GM19023 (cell line): ENCODE results near the gene RPL41.
"Not testable (repeated sequence)": the region's sequence is repeated elsewhere in the genome, so short reads cannot be mapped to it uniquely, and the experiment has no call there.

Experiments
- ATAC-seq: cut with Tn5 transposase; IDR thresholded peaks from one replicate; pipeline ENCODE4 v1.9.1; 2021; ENCODE audit warnings: mild to moderate bottlenecking, moderate library complexity; ENCODE audit not compliant: unreplicated experiment

Gene RPL41

DNA sequence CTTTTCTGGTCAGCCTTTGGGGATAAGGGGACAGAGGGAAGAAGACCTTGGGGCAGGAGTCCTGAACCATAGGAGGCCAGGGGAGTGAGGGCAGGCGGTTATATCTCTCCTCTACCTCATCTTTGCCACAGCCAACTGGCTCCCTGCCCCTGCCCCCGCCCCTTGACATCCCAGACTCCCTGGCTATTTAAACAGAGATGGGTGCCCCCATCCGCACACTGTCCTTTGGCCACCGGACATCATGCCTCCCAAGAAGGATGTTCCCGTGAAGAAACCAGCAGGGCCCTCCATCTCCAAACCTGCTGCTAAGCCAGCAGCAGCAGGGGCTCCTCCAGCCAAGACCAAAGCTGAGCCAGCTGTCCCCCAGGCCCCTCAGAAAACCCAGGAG lies 37.2 kb downstream of the RPL41 start:
- no peak for ATAC-seq

GRCh38 chr12:56154246-56154771 lies 37.9 kb downstream of the RPL41 start:
- ATAC-seq: no peak

DNA sequence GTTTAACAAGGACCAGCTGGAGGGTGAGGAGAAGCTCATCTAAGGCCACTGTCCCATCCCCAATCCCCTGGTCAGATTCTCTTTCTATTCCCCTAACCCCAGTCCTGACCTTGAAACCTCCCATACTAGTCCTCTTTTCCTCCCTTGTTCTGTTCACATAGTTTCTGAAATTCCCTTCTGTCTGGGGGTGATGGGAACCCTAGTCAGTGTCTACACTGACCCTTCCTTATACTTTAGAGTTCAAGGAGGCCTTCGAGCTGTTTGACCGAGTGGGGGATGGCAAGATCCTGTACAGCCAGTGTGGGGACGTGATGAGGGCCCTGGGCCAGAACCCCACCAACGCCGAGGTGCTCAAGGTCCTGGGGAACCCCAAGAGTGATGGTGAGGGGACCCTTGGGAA lies 38.4 kb downstream of the RPL41 start:
- no peak for ATAC-seq

DNA sequence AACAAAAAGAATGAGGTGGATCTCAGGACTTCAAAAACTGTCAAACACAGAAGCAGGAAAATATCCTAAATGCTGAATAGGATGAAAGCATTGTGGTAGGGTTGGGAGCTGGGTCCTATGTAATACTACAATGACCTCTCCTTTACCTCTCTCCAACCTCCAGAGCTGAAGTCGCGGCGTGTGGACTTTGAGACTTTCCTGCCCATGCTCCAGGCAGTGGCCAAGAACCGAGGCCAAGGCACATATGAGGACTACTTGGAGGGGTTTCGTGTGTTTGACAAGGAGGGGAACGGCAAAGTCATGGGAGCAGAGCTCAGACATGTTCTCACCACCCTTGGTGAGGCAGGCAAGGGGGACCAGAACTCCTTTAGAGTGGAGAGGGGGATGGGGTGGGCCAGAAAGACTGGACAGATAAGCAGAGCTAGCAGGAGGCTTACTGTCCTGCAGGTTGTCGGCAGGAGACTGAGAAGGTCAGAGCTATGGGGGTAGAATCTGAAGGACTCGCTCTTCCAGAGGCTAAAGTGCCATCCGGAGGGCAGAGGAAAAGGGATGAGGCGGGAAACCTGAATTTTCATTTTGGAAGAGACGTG lies 38.9 kb downstream of the RPL41 start:
- ATAC-seq: no peak

GRCh38 chr12:56156464-56157200 lies 40.2 kb downstream of the RPL41 start:
- not testable (repeated sequence) for ATAC-seq

DNA sequence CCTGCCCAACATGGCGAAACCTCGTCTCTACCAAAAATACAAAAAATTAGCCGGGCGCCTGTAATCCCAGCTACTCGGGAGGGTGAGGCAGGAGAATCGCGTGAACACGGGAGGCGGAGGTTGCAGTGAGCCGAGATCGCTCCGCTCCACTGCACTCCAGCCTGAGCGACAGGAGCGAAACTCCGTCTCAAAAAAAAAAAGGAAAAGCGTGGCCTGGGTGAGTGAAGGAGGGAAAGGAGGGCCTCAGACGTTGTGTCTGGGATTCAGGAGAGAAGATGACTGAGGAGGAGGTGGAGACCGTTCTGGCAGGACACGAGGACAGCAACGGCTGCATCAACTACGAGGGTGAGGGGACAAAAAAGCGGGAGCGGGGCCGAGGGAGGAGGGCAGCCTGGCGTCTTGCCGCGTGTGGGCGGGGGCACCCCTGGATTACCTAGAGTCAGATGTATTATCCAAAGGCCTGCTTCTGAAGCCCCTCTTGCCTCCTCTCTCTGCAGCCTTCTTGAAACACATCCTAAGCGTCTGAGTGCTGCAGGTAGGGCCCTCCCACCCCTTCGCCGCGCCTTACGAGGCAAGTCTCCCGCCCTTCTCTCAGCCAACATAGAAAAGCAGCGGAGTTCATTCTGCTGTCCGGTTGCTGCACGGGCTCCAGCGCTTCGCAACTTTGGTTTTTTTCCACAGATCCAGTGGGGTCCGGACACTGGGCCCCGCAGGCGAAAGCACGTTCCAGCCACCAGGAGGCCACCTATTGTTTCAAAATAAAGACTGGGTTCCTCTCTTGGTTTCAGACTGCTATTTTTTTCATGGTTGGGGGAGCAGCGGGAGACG lies 41.0 kb downstream of the RPL41 start:
- peak; percentile 26 for ATAC-seq

- peak; percentile 84 for ATAC-seq
Measured at GRCh38 chr12:56158029-56158925, 41.8 kb downstream of the RPL41 start, which contains the start of gene MYL6. Gene MYL6 (plus strand): TSS chr12:56158359. CDS start chr12:56158402, 43 bp downstream.

- no peak for ATAC-seq
Measured at GRCh38 chr12:56158926-56159461, 42.6 kb downstream of the RPL41 start.

GRCh38 chr12:56159482-56160192 lies 43.2 kb downstream of the RPL41 start:
- no peak for ATAC-seq

- ATAC-seq: no peak
Measured at GRCh38 chr12:56160193-56160763, 43.8 kb downstream of the RPL41 start.

- ATAC-seq: no peak
Measured at GRCh38 chr12:56160894-56161689, 44.7 kb downstream of the RPL41 start.

DNA sequence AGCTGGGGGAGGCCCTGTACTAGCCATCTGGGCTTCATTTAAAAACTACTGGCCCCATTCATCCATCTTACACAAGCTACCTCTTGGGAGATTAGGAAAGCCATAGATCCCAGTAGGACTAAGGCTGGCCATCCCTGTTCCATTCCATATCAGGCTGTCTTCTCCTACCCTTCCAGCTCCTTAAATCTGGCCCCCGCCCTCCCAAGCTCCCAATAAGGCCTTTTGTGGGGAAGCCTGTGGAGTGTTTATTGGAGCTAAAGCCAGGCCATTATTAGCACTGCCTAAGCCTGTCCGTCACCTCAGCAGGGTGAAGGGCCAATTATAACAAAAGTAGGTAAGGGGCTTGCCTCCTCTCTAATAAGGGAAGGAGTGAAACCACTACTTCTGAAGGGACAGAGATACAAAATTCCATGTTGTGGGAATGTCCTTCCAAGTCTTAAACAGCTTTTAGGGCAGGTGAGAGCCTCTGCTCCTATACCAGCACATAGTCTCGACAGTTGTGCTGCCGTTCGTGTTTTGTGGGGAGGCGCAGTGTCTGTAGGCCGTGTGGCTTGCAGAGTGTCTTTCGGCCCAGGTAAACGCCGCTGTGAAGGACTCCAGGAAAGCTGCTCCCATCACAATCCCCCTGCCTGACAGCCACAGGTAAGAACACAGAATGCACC lies 45.4 kb downstream of the RPL41 start:
- ATAC-seq: no peak

- ATAC-seq: no peak
Measured at GRCh38 chr12:56162468-56163290, 46.2 kb downstream of the RPL41 start.

DNA sequence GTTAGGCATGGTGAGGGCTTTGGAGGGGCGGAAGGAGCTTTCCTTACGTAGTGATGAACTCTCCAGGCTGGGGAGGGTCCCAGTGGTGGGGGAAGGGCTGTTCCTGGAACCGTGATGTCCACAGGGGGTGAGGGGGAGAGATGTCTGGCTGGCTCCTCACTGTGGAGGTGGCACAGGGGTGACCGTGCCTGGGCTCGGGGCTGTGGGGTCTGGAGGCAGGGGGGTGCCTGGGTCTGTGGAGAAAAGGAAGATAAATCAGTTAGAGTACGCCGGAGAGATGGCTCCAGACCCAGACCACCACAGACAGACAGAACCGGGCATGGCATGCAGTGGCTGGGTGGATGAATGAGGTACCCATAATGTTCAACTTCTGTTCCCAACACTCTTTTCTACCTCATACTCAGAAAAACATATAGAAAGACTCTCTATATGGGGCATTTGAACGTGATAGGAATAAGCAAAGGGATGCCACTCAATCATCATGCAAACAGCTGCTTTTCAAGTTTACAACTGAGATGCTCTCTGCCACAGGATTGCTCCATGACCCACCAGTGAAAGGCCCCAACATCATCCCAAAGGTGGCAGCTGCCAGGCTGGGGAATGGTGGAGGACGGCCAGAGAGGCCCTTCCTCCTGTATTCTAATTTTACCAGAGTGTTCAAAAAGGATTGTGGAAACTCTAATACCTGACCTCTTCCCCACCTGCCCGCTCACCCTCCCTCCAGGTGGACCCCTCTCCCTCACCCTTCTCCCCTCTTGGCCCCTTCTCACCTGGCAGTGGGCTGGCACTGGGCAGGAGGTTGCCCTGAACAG lies 47.3 kb downstream of the RPL41 start:
- ATAC-seq: no peak

- ATAC-seq: no peak
Measured at GRCh38 chr12:56164345-56164729, 47.9 kb downstream of the RPL41 start.

DNA sequence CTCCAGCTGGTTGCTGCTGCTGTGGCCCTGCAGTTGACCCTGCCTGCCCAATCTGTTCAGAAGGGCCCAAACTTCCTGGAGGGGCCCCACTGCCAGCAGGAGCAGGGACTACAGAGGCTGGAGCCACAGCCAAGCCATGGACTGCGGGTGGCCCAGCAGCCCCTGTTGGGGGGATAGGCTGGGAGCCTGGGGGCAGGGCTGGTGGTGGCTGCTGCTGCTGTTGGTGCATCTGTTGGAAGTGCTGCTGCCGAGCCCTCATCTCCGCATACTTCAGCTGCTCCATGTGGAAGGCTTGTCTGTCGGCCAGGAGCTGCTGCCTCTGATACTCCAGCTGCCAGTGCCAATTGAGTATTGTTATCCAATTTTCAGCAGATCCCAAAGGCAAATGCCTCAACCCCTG lies 48.9 kb downstream of the RPL41 start:
- ATAC-seq: no peak
